ENCODE results near the gene SF3B5. TPM values are rescaled to one million over a fixed set of nuclear protein-coding genes. Genes with fewer than 3 reads are reported as not detected.

The SF3B5 gene
- total and polyA plus RNA-seq, 12 donors, result 84.2 to 333 (median 120) TPM

- TF ChIP-seq CTCF (IDR thresholded peaks at IDR 0.05), result no peak
- Histone ChIP-seq H3K4me1 (no peaks in the 10 kb centered on the region), H3K36me3 (no peaks in the 10 kb centered on the region), H3K27me3 (no peaks in the 10 kb centered on the region), H3K27ac (no peak overlapping the region), H3K4me3 (no peak overlapping the region), H3K9me3 (no peaks in the 10 kb centered on the region)
- WGBS, 2 donors, result 85 to 86% methylated on average over 2 of the region's 2 CpGs
- ATAC-seq, result no peak
- no peak for DNase-seq
- intact Hi-C loops (cut with DNase I), result no loop called here
These were observed 46.1 kb upstream of the SF3B5 start for GRCh38 chr6:144141470-144141869.

- TF ChIP-seq CTCF (IDR thresholded peaks at IDR 0.05), result no peak
- no peaks in the 10 kb centered on the region for H3K27me3 ChIP-seq
- H3K4me3 ChIP-seq, result no peak overlapping the region
- H3K4me1 ChIP-seq, result no peaks in the 10 kb centered on the region
- ATAC-seq (no peak), DNase-seq (no peak)
- H3K9me3 ChIP-seq, result no peaks in the 10 kb centered on the region
- peak overlapping the region in 1 of 10 donors; percentile 38 for H3K27ac ChIP-seq
- H3K36me3 ChIP-seq, result no peaks in the 10 kb centered on the region
- WGBS, 2 donors, result 84 to 86% methylated on average over 2 of the region's 2 CpGs
- intact Hi-C loops (cut with DNase I), result no loop called here
These were observed 45.5 kb upstream of the SF3B5 start for GRCh38 chr6:144140867-144141266.

GRCh38 chr6:144139817-144140216 is 44.4 kb upstream of the SF3B5 start:
- no peak overlapping the region for H3K4me3 ChIP-seq
- intact Hi-C loops (cut with DNase I), result no loop called here
- no peak for TF ChIP-seq CTCF (IDR thresholded peaks at IDR 0.05)
- no peaks in the 10 kb centered on the region for H3K9me3 ChIP-seq
- H3K27ac ChIP-seq, result no peak overlapping the region
- no peaks in the 10 kb centered on the region for H3K4me1 ChIP-seq
- ATAC-seq, result no peak
- H3K36me3 ChIP-seq, result no peaks in the 10 kb centered on the region
- H3K27me3 ChIP-seq, result no peaks in the 10 kb centered on the region
- WGBS, 2 donors, result 94 to 95% methylated on average over 3 of the region's 3 CpGs
- no peak for DNase-seq

- Histone ChIP-seq H3K4me3 (no peak overlapping the region), H3K27ac (no peak overlapping the region), H3K36me3 (no peaks in the 10 kb centered on the region), H3K4me1 (no peaks in the 10 kb centered on the region), H3K27me3 (no peaks in the 10 kb centered on the region), H3K9me3 (no peaks in the 10 kb centered on the region)
- WGBS, 2 donors, result 84 to 93% methylated on average over 4 of the region's 4 CpGs
- intact Hi-C loops (cut with DNase I), result no loop called here
- no peak for TF ChIP-seq CTCF (IDR thresholded peaks at IDR 0.05)
- ATAC-seq, result no peak
- DNase-seq, result no peak
These were observed 43.2 kb upstream of the SF3B5 start for GRCh38 chr6:144138542-144138941.

GRCh38 chr6:144134737-144135136 is 39.4 kb upstream of the SF3B5 start:
- H3K36me3 ChIP-seq, result no peaks in the 10 kb centered on the region
- no peak for ATAC-seq
- no peaks in the 10 kb centered on the region for H3K27me3 ChIP-seq
- WGBS, 2 donors, result 60 to 74% methylated on average over 2 of the region's 2 CpGs
- no peak for DNase-seq
- no peak overlapping the region for H3K4me3 ChIP-seq
- no peaks in the 10 kb centered on the region for H3K4me1 ChIP-seq
- intact Hi-C loops (cut with DNase I), result no loop called here
- no peak overlapping the region for H3K27ac ChIP-seq
- no peaks in the 10 kb centered on the region for H3K9me3 ChIP-seq
- no peak for TF ChIP-seq CTCF (IDR thresholded peaks at IDR 0.05)
